ENCODE results near the gene TCF4. TPM values are rescaled to one million over a fixed set of nuclear protein-coding genes. Genes with fewer than 3 reads are reported as not detected.

Gene TCF4
- total RNA-seq, 1 donor from 2014 or later, result 15.7 TPM

- no peak overlapping the region for H3K4me3 ChIP-seq (ENCODE audit: low read depth, low read length)
- no peak for DNase-seq (ENCODE audit: low read depth)
- TF ChIP-seq CTCF (IDR thresholded peaks at IDR 0.05; ENCODE audit: insufficient read depth, low read length, poor library complexity, severe bottlenecking), result no peak
Measured at GRCh38 chr18:55345103-55345950, 242.7 kb downstream of the TCF4 start.

GRCh38 chr18:55343396-55344073, 244.5 kb downstream of the TCF4 start:
- DNase-seq (ENCODE audit: low read depth), result no peak
- H3K36me3 ChIP-seq (ENCODE audit: control insufficient read depth, insufficient read depth, low read length), result no peaks in the 10 kb centered on the region
- peak; percentile 50 for TF ChIP-seq CTCF (IDR thresholded peaks at IDR 0.05; ENCODE audit: insufficient read depth, low read length, poor library complexity, severe bottlenecking)
- no peak overlapping the region for H3K4me3 ChIP-seq (ENCODE audit: low read depth, low read length)
- no peaks in the 10 kb centered on the region for H3K27me3 ChIP-seq (ENCODE audit: control insufficient read depth, insufficient read depth, low read length)

More at GRCh38 chr18:55345103-55345950, 242.7 kb downstream of the TCF4 start:
- Histone ChIP-seq H3K36me3 (ENCODE audit: control insufficient read depth, insufficient read depth, low read length) (no peaks in the 10 kb centered on the region), H3K27me3 (ENCODE audit: control insufficient read depth, insufficient read depth, low read length) (no peaks in the 10 kb centered on the region)

- TF ChIP-seq CTCF (IDR thresholded peaks at IDR 0.05; ENCODE audit: insufficient read depth, low read length, poor library complexity, severe bottlenecking), result no peak
- Histone ChIP-seq H3K4me3 (ENCODE audit: low read depth, low read length) (no peak overlapping the region), H3K36me3 (ENCODE audit: control insufficient read depth, insufficient read depth, low read length) (no peaks in the 10 kb centered on the region), H3K27me3 (ENCODE audit: control insufficient read depth, insufficient read depth, low read length) (no peaks in the 10 kb centered on the region)
- no peak for DNase-seq (ENCODE audit: low read depth)
Measured at GRCh38 chr18:55340998-55341397, 247.0 kb downstream of the TCF4 start.

- Histone ChIP-seq H3K4me3 (ENCODE audit: low read depth, low read length) (no peak overlapping the region), H3K27me3 (ENCODE audit: control insufficient read depth, insufficient read depth, low read length) (no peaks in the 10 kb centered on the region), H3K36me3 (ENCODE audit: control insufficient read depth, insufficient read depth, low read length) (no peaks in the 10 kb centered on the region)
- no peak for DNase-seq (ENCODE audit: low read depth)
- TF ChIP-seq CTCF (IDR thresholded peaks at IDR 0.05; ENCODE audit: insufficient read depth, low read length, poor library complexity, severe bottlenecking), result no peak
Measured at GRCh38 chr18:55339990-55340389, 248.0 kb downstream of the TCF4 start.

- no peak for DNase-seq (ENCODE audit: low read depth)
- Histone ChIP-seq H3K4me3 (ENCODE audit: low read depth, low read length) (no peak overlapping the region), H3K36me3 (ENCODE audit: control insufficient read depth, insufficient read depth, low read length) (no peaks in the 10 kb centered on the region), H3K27me3 (ENCODE audit: control insufficient read depth, insufficient read depth, low read length) (no peaks in the 10 kb centered on the region)
- no peak for TF ChIP-seq CTCF (IDR thresholded peaks at IDR 0.05; ENCODE audit: insufficient read depth, low read length, poor library complexity, severe bottlenecking)
Measured at GRCh38 chr18:55338978-55339650, 248.9 kb downstream of the TCF4 start.

Data from kidney epithelial cell (primary cell).